WTC11 (cell line): ENCODE results near the gene VPS8. TPM values are rescaled to one million over a fixed set of nuclear protein-coding genes. Genes with fewer than 3 reads are reported as not detected.

Source experiments
- ATAC-seq: fragments of 200-7000 bp; cut with Tn5 transposase; 2 replicates; pipeline ENCODE4 v1.10.0; 2021; ENCODE audit warnings: mild to moderate bottlenecking, moderate library complexity
- CTCF ChIA-PET: fragments of 300-600 bp; sonication (Branson Sonifier 250); formaldehyde crosslinking; loops from one replicate; lab custom pipeline; 2021; ENCODE audit warnings: antibody characterized with exemption; lab: Charles Lee
- POLR2A ChIA-PET: fragments of 350-600 bp; sonication (Branson Sonifier 250); formaldehyde crosslinking; loops from one replicate; lab custom pipeline; 2021; ENCODE audit warnings: antibody characterized with exemption; lab: Charles Lee
- DNase-seq: peaks from one replicate; pipeline ENCODE4 v3.0.0; 2021; ENCODE audit warnings: low spot score
- H3K27ac Mint-ChIP-seq: 2 replicates; pipeline ENCODE4 v1.8.0; 2021; ENCODE audit warnings: mixed read lengths
- H3K27me3 Mint-ChIP-seq: 2 replicates; pipeline ENCODE4 v1.8.0; 2021; ENCODE audit warnings: low read depth, mild to moderate bottlenecking, moderate library complexity, mixed read lengths
- H3K36me3 Mint-ChIP-seq: 2 replicates; pipeline ENCODE4 v1.8.0; 2021; ENCODE audit warnings: mixed read lengths
- H3K4me1 Mint-ChIP-seq: 2 replicates; pipeline ENCODE4 v1.8.0; 2022; ENCODE audit warnings: mixed read lengths
- H3K4me3 Mint-ChIP-seq: 2 replicates; pipeline ENCODE4 v1.8.0; 2021; ENCODE audit warnings: mild to moderate bottlenecking, moderate library complexity, mixed read lengths
- H3K9me3 Mint-ChIP-seq: 2 replicates; pipeline ENCODE4 v1.8.0; 2021; ENCODE audit warnings: mixed read lengths
- ATF2 ChIP-seq: sonication (generic); formaldehyde crosslinking; IDR thresholded peaks from 2 replicates; pipeline ENCODE4 v1.8.1; 2022; ENCODE audit warnings: low read depth, missing genetic modification reagents, borderline replicate concordance
- E2F1 ChIP-seq: sonication (generic); formaldehyde crosslinking; IDR thresholded peaks from 2 replicates; pipeline ENCODE4 v1.8.0; 2022; ENCODE audit warnings: mild to moderate bottlenecking, missing genetic modification reagents
- E2F4 ChIP-seq: sonication (generic); formaldehyde crosslinking; IDR thresholded peaks from 2 replicates; pipeline ENCODE4 v1.8.1; 2022; ENCODE audit warnings: low read depth, mild to moderate bottlenecking, moderate library complexity, missing genetic modification reagents, borderline replicate concordance
- GRHL2 ChIP-seq: fragments of 250-450 bp; sonication (Bioruptor Pico); IDR thresholded peaks from 2 replicates; pipeline ENCODE4 v1.8.0; 2022; ENCODE audit warnings: mild to moderate bottlenecking, moderate library complexity; ENCODE audit not compliant: insufficient replicate concordance, severe bottlenecking
- JAZF1 ChIP-seq: fragments of 250-450 bp; sonication (Bioruptor Pico); IDR thresholded peaks from 2 replicates; pipeline ENCODE4 v1.9.0; 2021; ENCODE audit warnings: moderate library complexity, mild to moderate bottlenecking, inconsistent platforms
- JUN ChIP-seq: sonication (generic); formaldehyde crosslinking; IDR thresholded peaks from 2 replicates; pipeline ENCODE4 v1.8.0; 2023; ENCODE audit warnings: mild to moderate bottlenecking, missing genetic modification reagents
- MLX ChIP-seq: sonication (generic); formaldehyde crosslinking; IDR thresholded peaks from 2 replicates; pipeline ENCODE4 v1.8.1; 2023; ENCODE audit warnings: mild to moderate bottlenecking, missing genetic modification reagents, moderate library complexity
- NFE2L1 ChIP-seq: sonication (generic); formaldehyde crosslinking; IDR thresholded peaks from 2 replicates; pipeline ENCODE4 v1.8.1; 2023; ENCODE audit warnings: missing genetic modification reagents
- OVOL2 ChIP-seq: fragments of 250-450 bp; sonication (Bioruptor Pico); IDR thresholded peaks from 2 replicates; pipeline ENCODE4 v1.9.0; 2021; ENCODE audit warnings: mild to moderate bottlenecking, borderline replicate concordance
- PREB ChIP-seq: sonication (generic); formaldehyde crosslinking; IDR thresholded peaks from 2 replicates; pipeline ENCODE4 v1.8.1; 2022; ENCODE audit warnings: mild to moderate bottlenecking, missing genetic modification reagents, moderate library complexity, borderline replicate concordance
- PRRX2 ChIP-seq: fragments of 250-450 bp; sonication (Bioruptor Pico); IDR thresholded peaks from 2 replicates; pipeline ENCODE4 v1.8.0; 2021; ENCODE audit warnings: mild to moderate bottlenecking
- SMAD4 ChIP-seq: sonication (generic); formaldehyde crosslinking; IDR thresholded peaks from 2 replicates; pipeline ENCODE4 v1.8.0; 2022; ENCODE audit warnings: mild to moderate bottlenecking, missing genetic modification reagents
- STAT6 ChIP-seq: sonication (generic); formaldehyde crosslinking; conservative IDR thresholded peaks from 2 replicates; pipeline ENCODE4 v1.8.1; 2023; ENCODE audit warnings: mild to moderate bottlenecking, low read depth, missing genetic modification reagents, moderate library complexity
- TCF7 ChIP-seq: sonication (generic); formaldehyde crosslinking; IDR thresholded peaks from 2 replicates; pipeline ENCODE4 v1.8.0; 2022; ENCODE audit warnings: mild to moderate bottlenecking, low read depth, missing genetic modification reagents, moderate library complexity
- TEAD4 ChIP-seq: sonication (generic); formaldehyde crosslinking; IDR thresholded peaks from 2 replicates; pipeline ENCODE4 v1.8.0; 2022; ENCODE audit warnings: mild to moderate bottlenecking, missing genetic modification reagents
- TP53 ChIP-seq: sonication (generic); formaldehyde crosslinking; IDR thresholded peaks from 2 replicates; pipeline ENCODE4 v1.8.1; 2023; ENCODE audit warnings: mild to moderate bottlenecking, missing genetic modification reagents
- ZBTB21 ChIP-seq: sonication (generic); formaldehyde crosslinking; IDR thresholded peaks from 2 replicates; pipeline ENCODE4 v1.8.1; 2023; ENCODE audit warnings: mild to moderate bottlenecking, missing genetic modification reagents, borderline replicate concordance
- ZNF138 ChIP-seq: sonication (generic); formaldehyde crosslinking; conservative IDR thresholded peaks from 2 replicates; pipeline ENCODE4 v1.8.1; 2022; ENCODE audit warnings: mild to moderate bottlenecking, moderate library complexity, missing genetic modification reagents
- ZNF416 ChIP-seq: fragments of 250-450 bp; sonication (Bioruptor Pico); IDR thresholded peaks from 2 replicates; pipeline ENCODE4 v1.9.0; 2021; ENCODE audit warnings: mild to moderate bottlenecking, inconsistent platforms
- ZNF532 ChIP-seq: fragments of 250-450 bp; sonication (Bioruptor Pico); IDR thresholded peaks from 2 replicates; pipeline ENCODE4 v1.9.0; 2021; ENCODE audit warnings: mild to moderate bottlenecking, borderline replicate concordance
- total RNA-seq: library from RNA; stranded (reverse); gene quantifications from 3 replicates; pipeline ENCODE4 v1.2.3, GENCODE V29; 2021

The VPS8 gene
- total RNA-seq, 1 experiment from 2014 or later, result 44.9 TPM

DNA sequence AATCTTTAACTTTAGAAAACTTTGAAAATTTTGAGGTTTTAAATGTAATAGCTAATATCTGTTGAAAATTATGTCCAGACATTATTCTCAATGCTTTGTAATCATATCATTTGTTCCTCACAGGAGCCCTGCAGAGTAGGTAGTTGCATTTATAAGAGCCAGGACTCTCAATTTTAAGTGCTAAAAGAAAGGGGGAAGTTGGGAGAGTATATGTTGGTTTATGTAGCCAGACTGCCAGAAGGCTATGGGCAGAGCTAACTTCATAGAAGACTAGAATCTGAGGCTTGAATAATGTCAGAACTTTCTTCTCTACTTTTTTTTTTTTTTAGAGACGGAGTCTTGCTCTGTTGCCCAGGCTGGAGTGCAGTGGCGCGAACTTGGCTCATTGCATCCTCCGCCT lies 9.1 kb downstream of the VPS8 start:
- H3K4me3 Mint-ChIP-seq, result no peak overlapping the region
- no peaks in the 10 kb centered on the region for H3K27me3 Mint-ChIP-seq
- peaks cover 5% of the 10 kb centered on the region; the same call in 1 of the 2 replicates for H3K36me3 Mint-ChIP-seq
- H3K9me3 Mint-ChIP-seq, result no peaks in the 10 kb centered on the region
- TF ChIP-seq E2F4 (CRISPR knock-in tag) (no peak), OVOL2 (no peak), NFE2L1 (CRISPR knock-in tag) (no peak), ZBTB21 (no peak), STAT6 (CRISPR knock-in tag) (no peak), TP53 (CRISPR knock-in tag) (no peak), ATF2 (CRISPR knock-in tag) (no peak), JAZF1 (CRISPR knock-in tag) (no peak), TEAD4 (CRISPR knock-in tag) (no peak)
- ChIA-PET POLR2A (no interaction called here), CTCF (no interaction called here)
- no peak overlapping the region for H3K27ac Mint-ChIP-seq
- no peaks in the 10 kb centered on the region for H3K4me1 Mint-ChIP-seq
- ATAC-seq (no peak), DNase-seq (no peak)

DNA sequence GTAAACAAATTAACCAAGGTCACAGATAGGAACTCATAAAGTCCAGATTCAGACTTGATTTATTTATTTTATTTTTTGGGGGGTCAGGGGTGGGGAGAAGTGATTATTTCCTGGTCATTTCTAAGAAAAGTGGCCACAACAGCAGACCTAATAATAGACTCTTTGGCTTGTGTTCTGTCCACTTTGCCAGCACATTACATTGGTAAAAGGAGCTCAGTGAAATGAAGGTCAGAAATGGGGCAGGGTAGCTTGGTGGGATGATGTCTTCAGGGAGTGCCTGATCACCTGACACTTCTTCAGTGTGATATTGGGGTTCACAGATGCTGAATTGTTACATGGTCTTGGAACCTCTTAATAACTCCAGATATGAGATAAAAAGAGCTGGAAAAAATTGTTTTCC lies 10.1 kb downstream of the VPS8 start:
- POLR2A ChIA-PET, result interaction anchor here (0.6 kb wide), 1 partner anchor 559 kb away, joined by 4 read pairs; no protein-coding TSS in a partner anchor
- CTCF ChIA-PET, result interaction anchor here (0.7 kb wide), 1 partner anchor 268 kb away, joined by 4 read pairs; no protein-coding TSS in a partner anchor
- peaks cover 5% of the 10 kb centered on the region; the same call in 1 of the 2 replicates for H3K36me3 Mint-ChIP-seq
- H3K27ac Mint-ChIP-seq, result no peak overlapping the region
- ATAC-seq, result no peak
- no peaks in the 10 kb centered on the region for H3K27me3 Mint-ChIP-seq
- no peaks in the 10 kb centered on the region for H3K9me3 Mint-ChIP-seq
- no peak for DNase-seq
- H3K4me3 Mint-ChIP-seq, result no peak overlapping the region
- no peaks in the 10 kb centered on the region for H3K4me1 Mint-ChIP-seq
- TF ChIP-seq E2F1 (CRISPR knock-in tag) (no peak), SMAD4 (CRISPR knock-in tag) (no peak), STAT6 (CRISPR knock-in tag) (no peak), PRRX2 (CRISPR knock-in tag) (no peak), MLX (CRISPR knock-in tag) (no peak), GRHL2 (CRISPR knock-in tag) (no peak), JUN (CRISPR knock-in tag) (no peak), ZNF416 (CRISPR knock-in tag) (no peak), PREB (no peak), ZNF532 (CRISPR knock-in tag) (no peak), ZNF138 (no peak), TCF7 (CRISPR knock-in tag) (no peak)
